ENCODE measurements around the gene CPNE4. TPM values are rescaled to one million over a fixed set of nuclear protein-coding genes. Genes with fewer than 3 reads are reported as not detected.
A peak's percentile ranks its signal among the peaks of the same experiment; 100 is the strongest.
"Not testable (repeated sequence)": the region's sequence is repeated elsewhere in the genome, so short reads cannot be mapped to it uniquely, and the experiment has no call there.

The CPNE4 gene
- polyA plus RNA-seq (ENCODE audit: insufficient read length in 4 of 4) = under 1 TPM; 0.27 to 0.49 (median 0.45) TPM

- DNase-seq (ENCODE audit: low read depth in 4 of 4, low spot score in 3 of 4) = peak; percentile 70 to 81 (median 78)
These were observed at the start of gene CPNE4 for GRCh38 chr3:132034486-132035464. CPNE4 (minus strand) TSS chr3:132035014.

- DNase-seq (ENCODE audit: low read depth in 4 of 4, low spot score in 3 of 4) = no peak
These were observed 48.9 kb upstream of the CPNE4 start for GRCh38 chr3:132083583-132084279.

GRCh38 chr3:132083159-132083558 is 48.3 kb upstream of the CPNE4 start:
- DNase-seq (ENCODE audit: low read depth in 4 of 4, low spot score in 3 of 4) = no peak

- no peak for DNase-seq (ENCODE audit: low read depth in 4 of 4, low spot score in 3 of 4)
These were observed 44.3 kb upstream of the CPNE4 start for GRCh38 chr3:132079147-132079546.

GRCh38 chr3:132073771-132074170 is 39.0 kb upstream of the CPNE4 start:
- no peak for DNase-seq (ENCODE audit: low read depth in 4 of 4, low spot score in 3 of 4)

- DNase-seq (ENCODE audit: low read depth in 4 of 4, low spot score in 3 of 4) = no peak
These were observed 36.2 kb upstream of the CPNE4 start for GRCh38 chr3:132071043-132071442.

DNA sequence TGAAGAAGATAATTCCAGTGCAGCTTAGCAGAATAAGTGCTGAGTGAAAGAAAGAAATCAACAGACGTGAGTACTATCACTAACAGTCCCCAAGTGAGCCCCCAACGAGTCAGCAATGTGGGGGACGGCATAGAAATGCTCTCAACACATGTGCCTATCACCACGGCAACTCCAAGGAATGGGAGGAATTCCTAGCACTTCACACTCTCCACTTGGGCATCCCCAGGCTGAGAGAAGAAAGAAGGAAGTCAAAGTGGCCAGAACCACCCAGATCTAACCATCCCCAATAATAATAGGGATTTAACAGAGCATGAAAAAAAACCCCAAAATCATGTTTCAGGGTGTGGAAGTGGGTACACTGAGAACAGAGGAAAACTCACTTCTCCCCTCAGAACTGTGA is 29.3 kb upstream of the CPNE4 start:
- DNase-seq (ENCODE audit: low read depth in 4 of 4, low spot score in 3 of 4) = no peak

DNA sequence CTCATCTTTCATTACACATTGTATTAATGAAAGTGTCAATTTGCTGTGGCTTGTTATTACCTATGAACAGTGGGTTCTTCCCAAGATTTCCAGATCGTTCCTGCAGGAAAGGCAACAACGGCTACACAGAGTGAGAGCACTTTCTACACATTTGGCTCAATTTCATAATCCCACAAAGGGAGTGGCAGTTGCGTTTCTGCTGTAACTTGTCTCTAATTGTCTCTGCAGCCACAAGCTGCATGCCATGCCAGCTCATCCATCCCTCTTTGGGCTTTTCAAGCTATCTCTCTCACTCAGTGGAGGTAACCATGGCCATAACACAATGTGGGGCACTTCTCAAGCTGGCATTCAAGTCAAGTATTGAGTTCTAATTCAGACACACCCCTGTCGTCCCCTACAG is 27.7 kb upstream of the CPNE4 start:
- no peak for DNase-seq (ENCODE audit: low read depth in 4 of 4, low spot score in 3 of 4)

- DNase-seq (ENCODE audit: low read depth in 4 of 4, low spot score in 3 of 4) = no peak
These were observed 21.1 kb upstream of the CPNE4 start for GRCh38 chr3:132055872-132056271.

- no peak for DNase-seq (ENCODE audit: low read depth in 4 of 4, low spot score in 3 of 4)
These were observed 12.4 kb upstream of the CPNE4 start for GRCh38 chr3:132047209-132047608.

- not testable (repeated sequence) for DNase-seq (ENCODE audit: low read depth in 4 of 4, low spot score in 3 of 4)
These were observed 10.1 kb upstream of the CPNE4 start for GRCh38 chr3:132044874-132045273.

GRCh38 chr3:132042681-132043080 is 7.9 kb upstream of the CPNE4 start:
- no peak for DNase-seq (ENCODE audit: low read depth in 4 of 4, low spot score in 3 of 4)

- no peak for DNase-seq (ENCODE audit: low read depth in 4 of 4, low spot score in 3 of 4)
These were observed 3.5 kb upstream of the CPNE4 start for GRCh38 chr3:132038198-132038825.

DNA sequence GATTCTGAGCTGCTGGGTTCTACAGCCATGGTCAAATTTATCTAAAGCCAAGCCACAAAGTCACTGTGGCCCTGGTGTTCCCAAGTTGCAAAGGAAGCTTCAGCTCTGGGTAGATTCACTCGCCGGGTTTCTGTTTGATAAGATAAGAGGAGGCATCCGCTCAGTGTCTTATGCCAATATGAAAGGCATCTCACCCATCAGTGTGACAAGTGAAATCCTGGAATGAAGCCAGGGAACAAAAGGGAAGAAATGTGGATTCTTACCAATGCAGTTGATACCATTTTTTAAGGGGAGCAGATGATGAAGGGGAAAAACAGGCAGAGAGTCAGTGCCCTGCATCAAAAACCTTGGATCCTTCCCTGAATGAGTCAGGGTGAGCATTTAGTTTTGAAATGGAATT is 2.8 kb upstream of the CPNE4 start:
- no peak for DNase-seq (ENCODE audit: low read depth in 4 of 4, low spot score in 3 of 4)

DNA sequence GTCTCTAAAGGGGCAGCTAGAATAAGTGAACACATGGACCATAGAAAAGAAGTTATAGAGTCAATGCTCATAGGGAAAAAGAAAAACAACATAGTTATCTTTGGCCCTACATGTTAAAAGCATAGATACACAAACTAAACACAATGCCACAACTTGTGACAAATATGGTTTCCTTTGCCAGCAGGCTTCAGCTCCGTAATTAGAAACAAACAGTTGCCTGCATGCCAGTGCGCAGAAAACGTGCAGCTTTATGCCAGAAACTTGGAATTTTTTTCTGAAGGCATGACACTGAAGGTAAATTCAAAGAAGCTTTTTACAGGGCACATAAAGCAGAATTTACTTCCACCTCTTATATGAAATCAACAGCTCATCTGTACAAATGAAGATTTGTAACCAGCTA is 2.2 kb upstream of the CPNE4 start:
- DNase-seq (ENCODE audit: low read depth in 4 of 4, low spot score in 3 of 4) = no peak

DNA sequence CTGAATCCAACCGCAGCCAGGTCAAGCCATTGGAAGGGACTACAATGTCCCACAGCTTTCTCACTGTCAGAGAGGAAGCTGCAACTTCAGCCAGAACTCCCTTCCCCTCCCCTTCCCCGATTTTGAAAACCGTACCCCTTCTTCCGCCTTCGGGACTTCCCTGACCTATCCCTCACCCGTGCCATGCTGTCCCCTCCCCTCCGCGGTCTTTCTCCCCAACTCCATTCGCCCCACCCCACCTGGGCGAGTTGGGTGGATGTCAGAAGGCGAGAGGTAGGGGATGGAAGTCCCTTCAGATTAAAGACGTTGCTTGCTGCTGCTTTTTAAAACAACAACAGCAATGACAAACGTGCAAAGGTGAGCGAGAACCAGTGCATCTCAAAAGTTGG is 723 bp downstream of the CPNE4 start:
- no peak for DNase-seq (ENCODE audit: low read depth in 4 of 4, low spot score in 3 of 4)

DNA sequence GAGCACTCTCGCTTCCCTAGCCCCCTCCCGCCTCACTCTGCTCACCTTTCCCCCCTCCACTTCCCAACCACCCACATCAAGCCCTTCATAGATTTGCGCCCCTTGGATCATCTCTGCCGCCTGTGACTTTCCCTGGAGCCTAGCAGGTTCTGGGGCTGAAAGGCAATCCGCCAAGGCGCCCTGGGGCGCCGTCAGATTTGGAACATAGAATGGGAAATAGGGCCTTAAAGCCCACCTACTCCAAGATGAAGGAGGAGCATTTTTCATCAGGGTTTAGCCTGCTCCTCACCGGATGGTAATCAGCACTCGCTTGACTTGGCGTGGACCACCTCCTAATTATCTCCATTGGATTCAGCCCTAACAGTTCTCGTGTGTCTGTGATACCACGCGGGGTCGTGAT is 1.3 kb downstream of the CPNE4 start:
- no peak for DNase-seq (ENCODE audit: low read depth in 4 of 4, low spot score in 3 of 4)

DNA sequence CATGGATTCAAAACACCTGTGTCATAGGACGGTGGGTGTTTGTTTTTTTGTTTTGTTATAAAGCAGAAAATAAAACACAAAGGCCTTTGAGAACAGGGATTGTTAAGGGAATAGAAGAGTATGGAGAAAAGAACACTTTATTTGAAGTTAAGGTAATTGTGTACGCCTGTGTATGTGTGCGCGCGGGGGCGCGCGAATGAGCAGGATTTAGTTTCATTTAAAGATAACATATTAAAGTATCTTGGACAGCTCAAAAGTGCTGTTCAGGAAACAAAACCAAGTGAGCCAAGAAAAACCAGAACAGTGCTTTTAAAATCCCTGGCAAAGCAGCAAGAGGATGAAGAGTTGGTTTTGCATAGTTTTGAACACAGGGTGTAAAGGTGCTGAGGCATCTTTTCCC is 1.9 kb downstream of the CPNE4 start:
- DNase-seq (ENCODE audit: low read depth in 4 of 4, low spot score in 3 of 4) = no peak

DNA sequence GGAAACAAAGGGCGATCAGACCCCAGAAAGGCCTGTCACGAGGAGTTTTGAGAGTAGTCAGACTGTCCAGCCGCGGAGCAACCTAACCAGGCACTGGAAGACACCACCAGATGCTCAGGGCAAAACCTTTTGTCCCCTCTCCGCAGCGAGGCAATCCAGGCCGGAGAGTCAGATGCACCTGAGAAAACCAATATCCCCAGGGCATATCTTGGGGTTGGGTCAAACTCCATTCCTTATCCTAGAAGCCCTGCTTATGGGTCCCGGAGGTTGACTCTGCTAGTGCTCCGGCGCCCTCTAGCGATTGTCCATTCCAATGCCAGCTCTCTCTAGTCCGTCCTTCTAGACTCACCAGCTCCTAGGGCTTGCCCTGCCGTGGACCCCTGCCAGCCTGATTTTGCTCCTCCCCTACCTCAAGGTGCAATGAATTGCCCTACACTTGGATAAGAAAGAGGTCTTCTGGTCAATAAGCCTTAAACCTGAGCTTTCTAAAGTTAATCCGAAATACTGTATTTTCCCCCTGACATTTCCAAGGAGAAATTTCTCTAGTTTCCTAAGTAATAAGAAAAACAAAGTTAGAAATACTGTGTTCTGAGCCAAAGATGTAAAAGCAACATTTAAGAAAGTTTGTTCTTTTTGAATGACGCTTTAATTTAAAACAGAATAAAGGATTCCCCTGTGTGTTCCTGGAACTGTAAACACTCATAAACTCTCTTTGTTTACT is 5.5 kb downstream of the CPNE4 start:
- peak; percentile 60 to 72 (median 64) for DNase-seq (ENCODE audit: low read depth in 4 of 4, low spot score in 3 of 4)

DNA sequence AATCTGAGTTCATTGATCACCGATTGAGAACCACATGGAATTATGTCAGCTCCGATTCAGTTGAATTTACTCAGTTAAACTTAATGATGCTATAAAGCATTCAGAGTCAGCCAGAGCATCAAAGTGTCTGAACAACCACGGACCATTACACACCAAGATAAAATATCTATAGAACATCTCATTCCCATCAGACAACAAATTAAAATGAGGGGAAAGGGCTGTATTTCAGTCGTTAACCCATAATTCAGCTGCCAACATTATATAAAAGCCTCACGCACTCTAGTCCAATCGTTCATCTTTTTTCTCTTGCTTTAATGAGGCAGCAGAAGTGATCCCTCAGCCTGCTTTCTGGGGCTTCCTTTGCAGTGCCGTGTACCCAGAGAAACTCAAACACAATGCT is 11.9 kb downstream of the CPNE4 start:
- peak in 2 of 4 donors; percentile 17 to 20 for DNase-seq (ENCODE audit: low read depth in 4 of 4, low spot score in 3 of 4)

DNA sequence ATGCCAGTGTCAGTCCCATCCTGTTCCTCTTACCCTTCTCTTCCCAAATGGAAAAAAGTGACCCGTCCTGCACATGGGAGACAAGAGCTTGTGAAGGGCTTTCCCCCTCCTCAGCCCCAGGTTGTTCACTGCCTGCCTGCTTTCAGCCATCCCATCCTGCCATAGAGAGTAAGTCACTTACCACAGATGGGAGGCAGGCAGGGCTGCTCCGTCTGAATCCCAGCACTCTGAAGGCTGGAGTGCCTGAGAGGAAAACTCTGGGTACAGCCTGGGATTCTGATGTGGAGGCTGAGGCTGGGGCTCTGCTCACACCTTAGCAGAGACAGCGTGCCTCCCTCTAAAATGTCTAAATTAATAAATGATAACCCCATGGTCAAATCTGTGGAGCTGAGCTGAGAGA is 14.8 kb downstream of the CPNE4 start:
- no peak for DNase-seq (ENCODE audit: low read depth in 4 of 4, low spot score in 3 of 4)

Measured in right renal pelvis (tissue), 4 donors.